ENCODE data around the gene CRPPA.

DNA sequence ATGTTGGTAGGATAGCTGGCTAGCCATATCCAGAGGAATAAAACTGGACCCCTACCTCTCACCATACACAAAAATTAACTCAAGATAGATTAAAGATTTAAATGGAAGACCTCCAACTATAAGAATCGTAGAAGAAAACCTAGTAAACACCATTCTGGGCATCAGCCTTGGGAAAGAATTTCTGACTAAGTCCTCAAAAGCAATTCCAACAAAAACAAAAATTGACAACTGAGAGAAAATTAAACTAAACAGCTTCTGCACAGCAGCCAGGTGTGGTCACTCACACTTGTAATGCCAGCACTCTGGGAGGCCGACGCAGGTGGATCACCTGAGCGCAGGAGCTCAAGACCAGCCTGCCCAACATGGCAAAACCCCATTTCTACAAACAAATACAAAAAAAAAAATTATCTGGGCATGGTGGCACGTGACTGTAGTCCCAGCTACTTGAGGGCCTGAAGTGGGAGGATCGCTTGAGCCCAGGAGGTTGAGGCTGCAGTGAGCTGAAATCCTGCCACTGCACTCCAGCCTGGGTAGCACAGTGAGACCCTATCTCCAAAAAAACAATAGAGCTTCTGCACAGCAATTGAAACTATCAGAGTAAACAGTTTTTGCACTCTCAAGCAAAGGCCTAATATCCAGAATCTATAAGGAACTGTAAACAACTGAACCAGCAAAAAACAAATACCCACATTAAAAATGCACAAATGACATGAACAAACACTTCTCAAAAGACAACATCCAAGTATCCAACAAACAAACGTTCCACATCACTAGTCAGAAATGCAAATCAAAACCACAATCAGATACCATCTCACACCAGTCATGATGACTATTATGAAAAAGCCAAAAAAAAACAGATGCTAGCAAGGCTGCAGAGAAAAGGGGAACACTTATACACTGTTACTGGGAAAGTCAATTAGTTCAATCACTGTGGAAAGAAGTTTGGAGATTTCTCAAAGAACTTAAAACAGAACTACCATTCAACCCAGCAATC is 4.8 kb downstream of the CRPPA start:
- TF ChIP-seq, protein P1, sequence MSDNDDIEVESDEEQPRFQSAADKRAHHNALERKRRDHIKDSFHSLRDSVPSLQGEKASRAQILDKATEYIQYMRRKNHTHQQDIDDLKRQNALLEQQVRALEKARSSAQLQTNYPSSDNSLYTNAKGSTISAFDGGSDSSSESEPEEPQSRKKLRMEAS (IDR thresholded peaks at IDR 0.05) = no peak
- TF ChIP-seq RAD21 (IDR thresholded peaks at IDR 0.05; ENCODE audit: low read depth) (no peak), EZH2phosphoT487 (IDR thresholded peaks at IDR 0.05; ENCODE audit: borderline replicate concordance) (no peak), ZFX (IDR thresholded peaks at IDR 0.05) (no peak), EGR1 (IDR thresholded peaks at IDR 0.05; ENCODE audit: low read depth) (no peak), YY1 (IDR thresholded peaks at IDR 0.05; ENCODE audit: extremely low read depth, insufficient replicate concordance, low read depth, low read length) (no peak)
- TF ChIP-seq, protein P2, sequence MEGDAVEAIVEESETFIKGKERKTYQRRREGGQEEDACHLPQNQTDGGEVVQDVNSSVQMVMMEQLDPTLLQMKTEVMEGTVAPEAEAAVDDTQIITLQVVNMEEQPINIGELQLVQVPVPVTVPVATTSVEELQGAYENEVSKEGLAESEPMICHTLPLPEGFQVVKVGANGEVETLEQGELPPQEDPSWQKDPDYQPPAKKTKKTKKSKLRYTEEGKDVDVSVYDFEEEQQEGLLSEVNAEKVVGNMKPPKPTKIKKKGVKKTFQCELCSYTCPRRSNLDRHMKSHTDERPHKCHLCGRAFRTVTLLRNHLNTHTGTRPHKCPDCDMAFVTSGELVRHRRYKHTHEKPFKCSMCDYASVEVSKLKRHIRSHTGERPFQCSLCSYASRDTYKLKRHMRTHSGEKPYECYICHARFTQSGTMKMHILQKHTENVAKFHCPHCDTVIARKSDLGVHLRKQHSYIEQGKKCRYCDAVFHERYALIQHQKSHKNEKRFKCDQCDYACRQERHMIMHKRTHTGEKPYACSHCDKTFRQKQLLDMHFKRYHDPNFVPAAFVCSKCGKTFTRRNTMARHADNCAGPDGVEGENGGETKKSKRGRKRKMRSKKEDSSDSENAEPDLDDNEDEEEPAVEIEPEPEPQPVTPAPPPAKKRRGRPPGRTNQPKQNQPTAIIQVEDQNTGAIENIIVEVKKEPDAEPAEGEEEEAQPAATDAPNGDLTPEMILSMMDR (IDR thresholded peaks at IDR 0.05 in 2 of 3, conservative IDR thresholded peaks at IDR 0.05 in 1 of 3; ENCODE audit: borderline replicate concordance in 1 of 3, insufficient read depth in 1 of 3, low read depth in 2 of 3, low read length in 2 of 3) = no peak

Measured in HCT116 (cell line).